RPMI8226 (cell line): ENCODE data around the gene SARNP.
A peak's percentile ranks its signal among the peaks of the same experiment; 100 is the strongest.

Experiments
- DNase-seq: peaks from one replicate; pipeline ENCODE4 v3.0.0-alpha.2; 2015

The SARNP gene

GRCh38 chr12:55721601-55722213 lies 95.8 kb downstream of the SARNP start:
- no peak for DNase-seq

GRCh38 chr12:55720894-55721444 lies 96.6 kb downstream of the SARNP start:
- DNase-seq: peak; percentile 47

GRCh38 chr12:55720071-55720564 lies 97.4 kb downstream of the SARNP start, which contains the start of gene RDH5:
TSS of gene RDH5 (plus strand) at chr12:55720393. CDS start at chr12:55721185, 792 bp downstream.
- DNase-seq: no peak

- no peak for DNase-seq
Observed at GRCh38 chr12:55719371-55719770, 98.2 kb downstream of the SARNP start.

GRCh38 chr12:55718624-55719275 lies 98.8 kb downstream of the SARNP start:
- DNase-seq: no peak

GRCh38 chr12:55718015-55718414 lies 99.5 kb downstream of the SARNP start:
- DNase-seq: no peak

GRCh38 chr12:55717011-55718007 lies 100.2 kb downstream of the SARNP start:
- no peak for DNase-seq

- DNase-seq: no peak
Observed at GRCh38 chr12:55716582-55716957, 101.0 kb downstream of the SARNP start.

- DNase-seq: peak; percentile 97
Observed at GRCh38 chr12:55715833-55716581, 101.5 kb downstream of the SARNP start, which contains the start of gene BLOC1S1. TSS of gene BLOC1S1 (plus strand) at chr12:55716046. CDS start at chr12:55716052, 6 bp downstream.

GRCh38 chr12:55715169-55715764 lies 102.3 kb downstream of the SARNP start:
- DNase-seq: no peak

GRCh38 chr12:55713721-55714120 lies 103.8 kb downstream of the SARNP start:
- DNase-seq: no peak

- no peak for DNase-seq
Observed at GRCh38 chr12:55712700-55713415, 104.7 kb downstream of the SARNP start.

GRCh38 chr12:55711786-55712553 lies 105.6 kb downstream of the SARNP start:
- no peak for DNase-seq

GRCh38 chr12:55708695-55709233 lies 108.8 kb downstream of the SARNP start:
- DNase-seq: no peak

- peak; percentile 29 for DNase-seq
Observed at GRCh38 chr12:55707841-55708694, 109.5 kb downstream of the SARNP start, which contains the start of gene ITGA7. TSS of gene ITGA7 (minus strand) at chr12:55707904. CDS start at chr12:55707682, 222 bp downstream.
